ENCODE data around the gene SFN. TPM values are rescaled to one million over a fixed set of nuclear protein-coding genes. Genes with fewer than 3 reads are reported as not detected.
A peak's percentile ranks its signal among the peaks of the same experiment; 100 is the strongest.

Gene SFN
- total RNA-seq, 1 donor from 2014 or later = 0.21 TPM

DNA sequence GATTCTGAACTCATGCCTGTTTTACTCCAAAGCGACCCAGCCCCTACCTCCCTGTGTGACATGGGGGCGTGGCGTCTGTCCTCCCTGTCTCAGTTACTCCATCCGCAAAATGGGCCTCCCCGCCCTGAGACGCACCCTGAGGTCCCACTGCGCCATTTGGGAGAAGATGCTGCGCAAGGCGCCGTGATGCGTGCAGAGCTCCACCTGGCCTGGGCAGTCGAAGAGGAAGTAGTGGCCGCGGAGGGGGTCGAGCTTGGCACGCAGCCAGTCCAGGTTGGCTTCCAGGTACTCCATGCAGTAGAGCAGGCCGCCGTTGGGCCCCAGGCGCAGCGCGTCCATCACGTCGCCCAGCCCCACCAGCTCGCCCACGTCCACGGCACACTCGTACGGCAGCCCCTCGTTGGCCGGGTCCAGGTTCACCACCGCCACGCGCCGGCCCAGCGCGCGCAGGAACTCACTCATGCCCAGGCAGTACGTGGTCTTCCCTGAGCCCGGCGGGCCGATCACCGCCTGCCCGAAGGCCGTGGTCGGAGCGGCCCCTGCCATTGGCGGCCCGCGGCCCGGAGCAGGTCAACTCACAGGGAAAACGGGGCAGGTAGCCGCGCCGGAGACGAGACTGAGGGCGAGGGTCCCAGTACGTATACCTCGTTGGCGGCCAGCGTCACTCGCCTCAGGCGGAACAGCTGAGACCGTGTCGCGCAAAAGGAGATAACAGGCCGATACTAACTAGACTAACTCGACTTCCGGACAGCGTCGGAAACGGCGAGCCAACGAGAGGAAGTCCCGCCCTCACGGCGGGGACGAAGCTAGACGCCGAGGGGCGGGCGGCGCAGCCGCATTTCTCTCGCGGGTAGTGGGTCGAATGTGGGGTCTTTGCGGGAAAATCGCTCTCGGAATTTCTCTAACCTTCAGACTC, 26.9 kb downstream of the SFN start, which contains the start of gene GPN2:
GPN2 (minus strand) TSS at position 733 of the 916 bp plus-strand sequence; CDS start at position 546, 187 bp downstream.
- Histone ChIP-seq H3F3A (ENCODE audit: low read depth) (peaks cover 27% of the 10 kb centered on the region), H2AFZ (replicated peaks) (peak within 1 kb of the TSS; percentile 90), H3K4me1 (peaks cover 8% of the 10 kb centered on the region), H3K4me2 (peak within 1 kb of the TSS; percentile 93), H3K9me3 (ENCODE audit: low read depth) (no peaks in the 10 kb centered on the region), H3K9ac (peak within 1 kb of the TSS; percentile 83), H3K36me3 (no peaks in the 10 kb centered on the region), H4K20me1 (ENCODE audit: low read depth) (no peaks in the 10 kb centered on the region), H3K4me3 (peak within 1 kb of the TSS; percentile 81), H3K27me3 (no peaks in the 10 kb centered on the region), H3K27ac (no peak within 1 kb of the TSS), H3K79me2 (ENCODE audit: low read depth) (peaks cover 19% of the 10 kb centered on the region)
- H3K27ac Mint-ChIP-seq = peak within 1 kb of the TSS; percentile 95
- H3K4me1 Mint-ChIP-seq = peaks cover 20% of the 10 kb centered on the region
- DNase-seq (ENCODE audit: low spot score) = peak; percentile 83
- no peak for TF ChIP-seq EZH2phosphoT487 (IDR thresholded peaks at IDR 0.05)
- H3K4me3 Mint-ChIP-seq = peak within 1 kb of the TSS; percentile 96
- peaks cover 2% of the 10 kb centered on the region for H3K27me3 Mint-ChIP-seq (ENCODE audit: insufficient read depth, low read depth)
- peaks cover 26% of the 10 kb centered on the region for H3K36me3 Mint-ChIP-seq
- no peaks in the 10 kb centered on the region for H3K9me3 Mint-ChIP-seq

DNA sequence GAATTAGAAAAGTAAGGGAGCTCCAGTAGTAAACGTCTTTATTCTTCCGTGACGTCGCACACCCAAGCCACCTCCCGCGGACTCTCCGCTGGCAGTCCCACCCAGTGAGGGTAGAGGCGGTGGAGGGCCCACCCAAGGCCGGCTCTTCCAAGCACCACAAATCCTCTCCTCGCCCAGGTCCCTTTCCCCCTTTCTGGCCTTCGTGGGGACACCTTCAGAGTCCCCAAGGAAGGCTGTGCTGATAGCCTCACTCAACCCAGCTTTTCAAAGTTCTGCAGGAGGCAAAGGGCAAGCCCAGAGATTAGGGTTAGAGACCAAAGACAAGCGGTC, 27.5 kb downstream of the SFN start:
- DNase-seq (ENCODE audit: low spot score) = no peak
- no peaks in the 10 kb centered on the region for H4K20me1 ChIP-seq (ENCODE audit: low read depth)
- H3K27me3 Mint-ChIP-seq (ENCODE audit: insufficient read depth, low read depth) = peaks cover 2% of the 10 kb centered on the region
- H3K4me1 ChIP-seq = peaks cover 8% of the 10 kb centered on the region
- no peak overlapping the region for H3K27ac ChIP-seq
- peak overlapping the region; percentile 90 for H2AFZ ChIP-seq (replicated peaks)
- no peaks in the 10 kb centered on the region for H3K9me3 ChIP-seq (ENCODE audit: low read depth)
- peaks cover 22% of the 10 kb centered on the region for H3K36me3 Mint-ChIP-seq
- H3K27ac Mint-ChIP-seq = peak overlapping the region; percentile 63
- no peaks in the 10 kb centered on the region for H3K36me3 ChIP-seq
- no peaks in the 10 kb centered on the region for H3K9me3 Mint-ChIP-seq
- TF ChIP-seq EZH2 (IDR thresholded peaks at IDR 0.05) = no peak
- TF ChIP-seq, protein P1, sequence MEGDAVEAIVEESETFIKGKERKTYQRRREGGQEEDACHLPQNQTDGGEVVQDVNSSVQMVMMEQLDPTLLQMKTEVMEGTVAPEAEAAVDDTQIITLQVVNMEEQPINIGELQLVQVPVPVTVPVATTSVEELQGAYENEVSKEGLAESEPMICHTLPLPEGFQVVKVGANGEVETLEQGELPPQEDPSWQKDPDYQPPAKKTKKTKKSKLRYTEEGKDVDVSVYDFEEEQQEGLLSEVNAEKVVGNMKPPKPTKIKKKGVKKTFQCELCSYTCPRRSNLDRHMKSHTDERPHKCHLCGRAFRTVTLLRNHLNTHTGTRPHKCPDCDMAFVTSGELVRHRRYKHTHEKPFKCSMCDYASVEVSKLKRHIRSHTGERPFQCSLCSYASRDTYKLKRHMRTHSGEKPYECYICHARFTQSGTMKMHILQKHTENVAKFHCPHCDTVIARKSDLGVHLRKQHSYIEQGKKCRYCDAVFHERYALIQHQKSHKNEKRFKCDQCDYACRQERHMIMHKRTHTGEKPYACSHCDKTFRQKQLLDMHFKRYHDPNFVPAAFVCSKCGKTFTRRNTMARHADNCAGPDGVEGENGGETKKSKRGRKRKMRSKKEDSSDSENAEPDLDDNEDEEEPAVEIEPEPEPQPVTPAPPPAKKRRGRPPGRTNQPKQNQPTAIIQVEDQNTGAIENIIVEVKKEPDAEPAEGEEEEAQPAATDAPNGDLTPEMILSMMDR (IDR thresholded peaks at IDR 0.05) = no peak
- TF ChIP-seq EZH2phosphoT487 (IDR thresholded peaks at IDR 0.05) = no peak
- H3K4me2 ChIP-seq = peak overlapping the region; percentile 93
- peaks cover 20% of the 10 kb centered on the region for H3K4me1 Mint-ChIP-seq
- H3F3A ChIP-seq (ENCODE audit: low read depth) = peaks cover 27% of the 10 kb centered on the region
- H3K27me3 ChIP-seq = no peaks in the 10 kb centered on the region
- peak overlapping the region; percentile 81 for H3K4me3 ChIP-seq
- peaks cover 19% of the 10 kb centered on the region for H3K79me2 ChIP-seq (ENCODE audit: low read depth)
- H3K9ac ChIP-seq = peak overlapping the region; percentile 83
- H3K4me3 Mint-ChIP-seq = peak overlapping the region; percentile 96

DNA sequence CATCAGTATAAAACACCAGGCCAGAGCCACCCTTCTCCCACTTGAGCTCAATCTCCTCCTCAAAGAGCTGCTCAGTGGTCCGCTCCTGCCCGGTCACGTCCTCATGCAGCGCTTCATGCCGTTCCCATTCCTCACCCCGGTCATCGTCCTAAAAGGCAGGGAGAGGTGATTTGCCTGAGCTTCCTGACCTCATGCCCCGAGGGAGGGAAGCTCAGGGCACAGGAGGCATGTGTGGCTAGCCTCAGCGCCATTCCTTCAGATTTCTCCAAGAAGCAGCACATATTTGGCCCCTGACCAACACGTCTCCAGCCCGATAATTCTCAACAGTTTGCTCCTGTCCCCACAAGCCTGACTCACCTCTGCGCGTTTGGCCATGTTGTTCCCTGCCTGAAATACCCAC, 31.3 kb downstream of the SFN start:
- Histone ChIP-seq H3K27ac (no peak overlapping the region), H3K27me3 (no peaks in the 10 kb centered on the region), H4K20me1 (ENCODE audit: low read depth) (no peaks in the 10 kb centered on the region), H3K36me3 (no peaks in the 10 kb centered on the region), H3F3A (ENCODE audit: low read depth) (peaks cover 16% of the 10 kb centered on the region), H3K4me2 (no peak overlapping the region), H3K4me3 (no peak overlapping the region), H3K4me1 (peaks cover 11% of the 10 kb centered on the region), H3K79me2 (ENCODE audit: low read depth) (peaks cover 25% of the 10 kb centered on the region), H2AFZ (replicated peaks) (no peak overlapping the region), H3K9ac (peak overlapping the region; percentile 13), H3K9me3 (ENCODE audit: low read depth) (no peaks in the 10 kb centered on the region)
- TF ChIP-seq, protein P1 (IDR thresholded peaks at IDR 0.05) = no peak
- TF ChIP-seq EZH2 (IDR thresholded peaks at IDR 0.05) = no peak
- no peak for TF ChIP-seq EZH2phosphoT487 (IDR thresholded peaks at IDR 0.05)
- Mint-ChIP-seq H3K4me3 (no peak overlapping the region), H3K27ac (no peak overlapping the region), H3K36me3 (peaks cover 18% of the 10 kb centered on the region), H3K27me3 (ENCODE audit: insufficient read depth, low read depth) (no peaks in the 10 kb centered on the region), H3K4me1 (peaks cover 14% of the 10 kb centered on the region), H3K9me3 (no peaks in the 10 kb centered on the region)
- no peak for DNase-seq (ENCODE audit: low spot score)

DNA sequence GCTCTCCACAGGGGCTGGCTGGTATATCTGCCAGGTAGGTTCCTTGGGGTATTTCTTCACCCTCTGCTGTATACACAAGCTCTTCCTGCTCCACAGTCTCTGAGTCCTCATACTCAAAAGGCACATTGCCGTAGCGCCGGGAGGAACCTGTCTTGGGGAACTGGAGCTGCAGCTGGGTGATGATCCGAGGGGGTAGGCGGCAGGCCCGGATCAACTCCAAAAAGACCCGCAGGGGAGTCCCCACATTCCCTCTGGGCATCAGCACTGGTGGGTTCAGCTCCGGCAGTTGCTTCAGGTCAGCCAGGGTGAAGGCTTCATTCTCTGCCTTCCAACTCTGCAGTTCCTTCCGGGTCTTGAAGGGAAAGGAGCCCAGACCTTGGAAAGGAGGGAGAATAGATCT, 34.4 kb downstream of the SFN start:
- H3K4me1 Mint-ChIP-seq = peaks cover 15% of the 10 kb centered on the region
- H3K27me3 Mint-ChIP-seq (ENCODE audit: insufficient read depth, low read depth) = peaks cover 3% of the 10 kb centered on the region
- TF ChIP-seq EZH2phosphoT487 (IDR thresholded peaks at IDR 0.05) (no peak), EZH2 (IDR thresholded peaks at IDR 0.05) (no peak)
- TF ChIP-seq, protein P1 (IDR thresholded peaks at IDR 0.05) = no peak
- Histone ChIP-seq H3K36me3 (no peaks in the 10 kb centered on the region), H3K9ac (no peak overlapping the region), H3F3A (ENCODE audit: low read depth) (peaks cover 11% of the 10 kb centered on the region), H3K4me1 (peaks cover 9% of the 10 kb centered on the region), H3K79me2 (ENCODE audit: low read depth) (peaks cover 28% of the 10 kb centered on the region), H3K4me2 (no peak overlapping the region), H2AFZ (replicated peaks) (no peak overlapping the region), H3K27me3 (no peaks in the 10 kb centered on the region), H3K27ac (no peak overlapping the region), H3K9me3 (ENCODE audit: low read depth) (no peaks in the 10 kb centered on the region), H4K20me1 (ENCODE audit: low read depth) (no peaks in the 10 kb centered on the region), H3K4me3 (no peak overlapping the region)
- H3K27ac Mint-ChIP-seq = no peak overlapping the region
- peaks cover 18% of the 10 kb centered on the region for H3K36me3 Mint-ChIP-seq
- no peaks in the 10 kb centered on the region for H3K9me3 Mint-ChIP-seq
- no peak for DNase-seq (ENCODE audit: low spot score)
- H3K4me3 Mint-ChIP-seq = peak overlapping the region; percentile 64

Measured in neural progenitor cell (in vitro differentiated cells).